IMR-90 (cell line): ENCODE data around the gene TRPC1. TPM values are rescaled to one million over a fixed set of nuclear protein-coding genes. Genes with fewer than 3 reads are reported as not detected.

Source experiments
- ATAC-seq: fragments of 200-7000 bp; cut with Tn5 transposase; 2 replicates; pipeline ENCODE4 v1.9.1; 2020; ENCODE audit warnings: low read depth, mild to moderate bottlenecking, moderate library complexity
- BruUV-seq: library from RNA; stranded (reverse); fragments of 400-500 nt; replicated peaks from 2 replicates; lab custom pipeline; 2021; lab: Mats Ljungman, UMichigan
- CTCF ChIA-PET: fragments of 300-600 bp; formaldehyde crosslinking; extraction: SDS; loops from one replicate; lab custom pipeline; 2021; ENCODE audit warnings: antibody characterized with exemption; lab: Yijun Ruan, JAX
- POLR2A ChIA-PET: fragments of 300-600 bp; sonication (Branson Sonifier 250); formaldehyde crosslinking; loops from one replicate; lab custom pipeline; 2022; ENCODE audit warnings: antibody characterized with exemption; ENCODE audit not compliant: unreplicated experiment; lab: Charles Lee
- DNase-seq: peaks from one replicate; pipeline ENCODE4 v3.0.0; 2013
- H2AFZ ChIP-seq: replicated peaks from 2 replicates; pipeline ENCODE3; 2013; ENCODE audit warnings: low read length, mild to moderate bottlenecking; ENCODE audit not compliant: poor library complexity
- H2AK5ac ChIP-seq: 2 replicates; pipeline ENCODE4 v1.6.1; 2013; ENCODE audit warnings: low read depth, low read length, inconsistent platforms
- H2AK9ac ChIP-seq: replicated peaks from 2 replicates; pipeline ENCODE3; 2013; ENCODE audit warnings: mild to moderate bottlenecking, low read depth, low read length, moderate library complexity; ENCODE audit not compliant: poor library complexity
- H2BK120ac ChIP-seq: 2 replicates; pipeline ENCODE4 v1.6.1; 2013; ENCODE audit warnings: low read depth, low read length, inconsistent platforms
- H2BK15ac ChIP-seq: 3 replicates; pipeline ENCODE4 v1.6.1; 2013; ENCODE audit warnings: low read depth, low read length, inconsistent platforms
- H2BK20ac ChIP-seq: 2 replicates; pipeline ENCODE4 v1.6.1; 2013; ENCODE audit warnings: low read depth, mild to moderate bottlenecking, inconsistent platforms, low read length, moderate library complexity
- H2BK5ac ChIP-seq: 2 replicates; pipeline ENCODE4 v1.6.1; 2013; ENCODE audit warnings: mild to moderate bottlenecking, low read depth, low read length, inconsistent platforms; ENCODE audit not compliant: poor library complexity, severe bottlenecking
- H3K14ac ChIP-seq: replicated peaks from 2 replicates; pipeline ENCODE4 v1.6.1; 2013; ENCODE audit warnings: low read depth, low read length, inconsistent platforms
- H3K18ac ChIP-seq: 2 replicates; pipeline ENCODE4 v1.6.1; 2013; ENCODE audit warnings: low read depth, low read length, control low read depth
- H3K23ac ChIP-seq: 2 replicates; pipeline ENCODE4 v1.6.1; 2013; ENCODE audit warnings: low read depth, low read length, inconsistent platforms
- H3K27ac ChIP-seq: 2 replicates; pipeline ENCODE4 v1.5.1; 2013; ENCODE audit warnings: mild to moderate bottlenecking, control low read depth, low read length; ENCODE audit not compliant: insufficient read depth
- H3K27me3 ChIP-seq: 2 replicates; pipeline ENCODE4 v1.6.1; 2013; ENCODE audit warnings: low read length; ENCODE audit not compliant: control insufficient read depth, insufficient read depth
- H3K36me3 ChIP-seq: 2 replicates; pipeline ENCODE4 v1.6.1; 2013; ENCODE audit warnings: low read length, mixed read lengths; ENCODE audit not compliant: control insufficient read depth, insufficient read depth
- H3K4ac ChIP-seq: 2 replicates; pipeline ENCODE4 v1.6.1; 2013; ENCODE audit warnings: low read depth, low read length, inconsistent platforms
- H3K4me1 ChIP-seq: 2 replicates; pipeline ENCODE4 v1.6.1; 2013; ENCODE audit warnings: low read length, mixed read lengths; ENCODE audit not compliant: control insufficient read depth, insufficient read depth
- H3K4me2 ChIP-seq: 2 replicates; pipeline ENCODE4 v1.6.1; 2013; ENCODE audit warnings: low read depth, mild to moderate bottlenecking, control low read depth, low read length, moderate library complexity
- H3K4me3 ChIP-seq: 2 replicates; pipeline ENCODE4 v1.5.1; 2013; ENCODE audit warnings: low read depth, mild to moderate bottlenecking, control low read depth, low read length, moderate library complexity; ENCODE audit not compliant: insufficient read depth
- H3K56ac ChIP-seq: 2 replicates; pipeline ENCODE4 v1.6.1; 2013; ENCODE audit warnings: low read length, inconsistent platforms; ENCODE audit not compliant: insufficient read depth; ENCODE audit errors: extremely low read depth
- H3K79me1 ChIP-seq, 2 experiments: 2 replicates each; pipeline ENCODE4 v1.6.1; 2013; ENCODE audit warnings: low read length in 2 of 2, inconsistent platforms in 1 of 2, low read depth in 1 of 2
- H3K9ac ChIP-seq: 2 replicates; pipeline ENCODE4 v1.6.1; 2013; ENCODE audit warnings: low read depth, low read length, control low read depth
- H3K9me1 ChIP-seq: 2 replicates; pipeline ENCODE4 v1.6.1; 2013; ENCODE audit warnings: low read length, inconsistent platforms; ENCODE audit not compliant: insufficient read depth
- H3K9me3 ChIP-seq: 2 replicates; pipeline ENCODE4 v1.6.1; 2013; ENCODE audit warnings: low read length; ENCODE audit not compliant: control insufficient read depth, insufficient read depth
- H4K20me1 ChIP-seq: 2 replicates; pipeline ENCODE4 v1.6.1; 2013; ENCODE audit warnings: low read length, inconsistent platforms; ENCODE audit not compliant: insufficient read depth
- H4K5ac ChIP-seq: 2 replicates; pipeline ENCODE4 v1.6.1; 2013; ENCODE audit warnings: mild to moderate bottlenecking, low read depth, low read length, control low read depth
- H4K8ac ChIP-seq, 2 experiments: 2 replicates each; pipeline ENCODE4 v1.6.1; 2013; ENCODE audit warnings: low read depth in 2 of 2, low read length in 2 of 2, control low read depth in 1 of 2, inconsistent platforms in 1 of 2
- H4K91ac ChIP-seq: 2 replicates; pipeline ENCODE4 v1.6.1; 2013; ENCODE audit warnings: low read depth, low read length, inconsistent platforms; ENCODE audit not compliant: insufficient read depth
- BHLHE40 ChIP-seq: fragments of 150-350 bp; IDR thresholded peaks from 2 replicates; pipeline ENCODE4 v1.6.1; 2016; ENCODE audit warnings: mild to moderate bottlenecking, low read depth, low read length
- CEBPB ChIP-seq: IDR thresholded peaks from 2 replicates; pipeline ENCODE4 v1.6.1; 2012; ENCODE audit warnings: low read depth, low read length, improper control_type of control experiment
- CHD1 ChIP-seq: IDR thresholded peaks from 2 replicates; pipeline ENCODE4 v1.6.1; 2012; ENCODE audit warnings: low read depth, low read length, improper control_type of control experiment
- CTCF ChIP-seq: conservative IDR thresholded peaks from 2 replicates; pipeline ENCODE4 v1.5.1; 2012; ENCODE audit warnings: mild to moderate bottlenecking, low read depth, low read length, improper control_type of control experiment
- ELK1 ChIP-seq: fragments of 150-350 bp; IDR thresholded peaks from 2 replicates; pipeline ENCODE4 v1.6.1; 2016; ENCODE audit warnings: low read depth, mild to moderate bottlenecking, low read length, moderate library complexity, borderline replicate concordance
- FOS ChIP-seq: fragments of 150-350 bp; IDR thresholded peaks from 2 replicates; pipeline ENCODE4 v1.6.1; 2016; ENCODE audit warnings: low read depth, low read length
- MAFK ChIP-seq: IDR thresholded peaks from 2 replicates; pipeline ENCODE4 v1.6.1; 2012; ENCODE audit warnings: low read depth, low read length, improper control_type of control experiment
- MAZ ChIP-seq: IDR thresholded peaks from 2 replicates; pipeline ENCODE4 v1.6.1; 2012; ENCODE audit warnings: low read depth, mild to moderate bottlenecking, low read length, improper control_type of control experiment, moderate library complexity, borderline replicate concordance
- MXI1 ChIP-seq: IDR thresholded peaks from 2 replicates; pipeline ENCODE4 v1.6.1; 2012; ENCODE audit warnings: low read depth, mild to moderate bottlenecking, low read length, moderate library complexity, borderline replicate concordance
- NFE2L2 ChIP-seq: fragments of 150-350 bp; IDR thresholded peaks from 2 replicates; pipeline ENCODE4 v1.6.1; 2016; ENCODE audit warnings: low read depth, mild to moderate bottlenecking, low read length
- POLR2A ChIP-seq: IDR thresholded peaks from 2 replicates; pipeline ENCODE4 v1.6.1; 2012; ENCODE audit warnings: mild to moderate bottlenecking, low read depth, low read length
- RAD21 ChIP-seq: IDR thresholded peaks from 2 replicates; pipeline ENCODE4 v1.6.1; 2012; ENCODE audit warnings: low read length, improper control_type of control experiment
- RCOR1 ChIP-seq: IDR thresholded peaks from 2 replicates; pipeline ENCODE4 v1.6.1; 2012; ENCODE audit warnings: mild to moderate bottlenecking, low read length, improper control_type of control experiment; ENCODE audit not compliant: insufficient replicate concordance
- RFX5 ChIP-seq: IDR thresholded peaks from 2 replicates; pipeline ENCODE4 v1.8.0; 2012; ENCODE audit warnings: low read depth, mild to moderate bottlenecking, low read length, moderate library complexity
- SMC3 ChIP-seq: fragments of 150-350 bp; IDR thresholded peaks from 2 replicates; pipeline ENCODE4 v1.6.1; 2016; ENCODE audit warnings: low read depth, mild to moderate bottlenecking, antibody characterized with exemption, low read length, moderate library complexity
- USF2 ChIP-seq: fragments of 150-350 bp; IDR thresholded peaks from 2 replicates; pipeline ENCODE4 v1.6.1; 2017; ENCODE audit warnings: mild to moderate bottlenecking, antibody characterized with exemption, low read length, low read depth
- WGBS, 2 experiments: methylation state at CpG; one replicate each; pipeline versions ENCODE4 v1.1.5 to v1.1.7; 2013; ENCODE audit warnings: missing lambda C conversion rate in 2 of 2; ENCODE audit not compliant: insufficient read length in 1 of 2; ENCODE audit errors: extremely low coverage in 2 of 2; 5-methylcytosine and 5-hydroxymethylcytosine counted together
- dilution Hi-C: fragments of 300-500 bp; cut with HindIII; formaldehyde crosslinking; loops from one replicate; pipeline ENCODE4 v1.14.3; 2018; ENCODE audit warnings: low sequenced_read_pairs; ENCODE audit not compliant: unreplicated experiment
- in situ Hi-C: fragments of 300-500 bp; cut with MboI; formaldehyde crosslinking; loops from 3 replicates; pipeline ENCODE4 v1.14.3; 2019; ENCODE audit warnings: low sequenced_read_pairs, inconsistent platforms, mixed read lengths
- intact Hi-C: fragments of 100-400 bp; cut with micrococcal nuclease; formaldehyde crosslinking; loops from 2 replicates; pipeline ENCODE4 v1.10.0; 2022
- polyA plus RNA-seq, 3 experiments: library from polyadenylated mRNA; depleted of rRNA; stranded (reverse); fragments of >200 nt; gene quantifications; 2 replicates each; pipeline ENCODE4 v1.2.3, GENCODE V29; 2012; ENCODE audit warnings: low replicate concordance in 1 of 3
- total RNA-seq: library from RNA; depleted of rRNA; stranded (reverse); fragments of >200 nt; gene quantifications from 2 replicates; pipeline ENCODE4 v1.2.3, GENCODE V29; 2012

Gene TRPC1
- total and polyA plus RNA-seq, 2 of the 4 experiments (the other 2 are of a cell fraction) = 5.9 to 7.2 TPM

GRCh38 chr3:142817356-142817755 is 93.5 kb downstream of the TRPC1 start:
- H3K27ac ChIP-seq = no peak overlapping the region
- H2BK15ac ChIP-seq = no peak overlapping the region
- no peaks in the 10 kb centered on the region for H3K9me3 ChIP-seq
- no TSS peak for BruUV-seq
- POLR2A ChIA-PET = no interaction called here
- DNase-seq (no peak), ATAC-seq (no peak)
- no peak for TF ChIP-seq MAFK
- no peak for TF ChIP-seq RCOR1
- no peak for TF ChIP-seq CTCF
- TF ChIP-seq ELK1 = no peak
- no peak for TF ChIP-seq CHD1
- TF ChIP-seq NFE2L2 = no peak
- TF ChIP-seq POLR2A = no peak
- TF ChIP-seq USF2 = no peak
- no peak for TF ChIP-seq MAZ
- TF ChIP-seq FOS = no peak
- no peak for TF ChIP-seq RFX5
- no peak for TF ChIP-seq BHLHE40
- TF ChIP-seq MXI1 = no peak
- no peak for TF ChIP-seq SMC3
- TF ChIP-seq RAD21 = no peak
- no peak for TF ChIP-seq CEBPB
- no peaks in the 10 kb centered on the region for H3K36me3 ChIP-seq
- H4K5ac ChIP-seq = no peak overlapping the region
- no peaks in the 10 kb centered on the region for H4K20me1 ChIP-seq
- H2BK20ac ChIP-seq = no peak overlapping the region
- H3K4me3 ChIP-seq = no peak overlapping the region
- H3K9me1 ChIP-seq = no peaks in the 10 kb centered on the region
- in situ Hi-C loops = no loop called here
- no peak overlapping the region for H3K18ac ChIP-seq
- no peak overlapping the region for H2BK120ac ChIP-seq
- no peak overlapping the region for H4K8ac ChIP-seq
- intact Hi-C loops = no loop called here
- no peaks in the 10 kb centered on the region for H3K79me1 ChIP-seq
- no CpG with 5 or more reads among the region's 1 CpG for WGBS, 2 experiments
- no peak overlapping the region for H3K56ac ChIP-seq
- H3K23ac ChIP-seq = no peak overlapping the region
- H2AK9ac ChIP-seq = no peak overlapping the region
- H3K9ac ChIP-seq = no peak overlapping the region
- CTCF ChIA-PET = interaction anchor here (0.7 to 1.9 kb wide), 3 partner anchors 11 to 221 kb away, joined by 4 to 12 read pairs (median 4); no protein-coding TSS in a partner anchor
- dilution Hi-C loops = no loop called here
- H3K4ac ChIP-seq = no peak overlapping the region
- peaks cover 6% of the 10 kb centered on the region; the same call in 1 of the 2 replicates for H3K27me3 ChIP-seq
- H3K14ac ChIP-seq = no peak overlapping the region
- no peak overlapping the region for H3K4me2 ChIP-seq
- no peak overlapping the region for H2AK5ac ChIP-seq
- no peak overlapping the region for H2AFZ ChIP-seq
- no peak overlapping the region for H2BK5ac ChIP-seq
- no peak overlapping the region for H4K91ac ChIP-seq
- H3K4me1 ChIP-seq = no peaks in the 10 kb centered on the region
